GM19438 (cell line): ENCODE data around the gene CNDP2.
"Not testable (repeated sequence)": the region's sequence is repeated elsewhere in the genome, so short reads cannot be mapped to it uniquely, and the experiment has no call there.

ENCODE experiments used
- ATAC-seq: cut with Tn5 transposase; IDR thresholded peaks from one replicate; pipeline ENCODE4 v1.9.1; 2021; ENCODE audit warnings: low read depth; ENCODE audit not compliant: unreplicated experiment

CNDP2 gene

DNA sequence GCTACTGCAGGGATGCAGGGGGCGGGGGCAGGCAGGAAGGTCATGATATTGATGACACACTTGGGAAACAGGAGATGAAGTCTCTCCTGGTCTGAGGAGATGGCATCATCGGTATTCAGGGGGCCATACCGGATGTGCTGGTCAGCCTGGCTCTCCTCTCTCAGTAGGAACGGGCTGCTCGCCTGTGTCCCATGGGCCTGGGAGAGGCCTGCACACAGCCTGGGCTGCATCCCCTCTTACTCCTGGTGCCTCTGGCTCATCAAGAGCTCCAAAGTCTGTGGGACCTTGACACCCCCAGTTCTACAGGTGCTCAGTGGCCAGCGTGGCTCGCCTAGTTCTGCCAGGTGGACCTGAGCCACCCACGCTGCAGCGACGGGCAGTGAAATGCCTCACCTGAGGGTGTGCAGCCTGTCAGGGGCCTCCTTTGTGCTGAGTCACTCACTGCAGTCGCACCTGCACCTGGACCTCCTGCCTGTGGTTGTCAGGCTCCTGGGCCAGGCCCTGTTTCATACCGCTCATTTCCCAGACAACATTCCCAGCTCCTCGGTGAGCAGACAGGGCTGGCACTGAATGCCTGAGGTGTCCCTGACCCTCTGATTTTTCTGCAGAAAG is 19.6 kb downstream of the CNDP2 start:
- no peak for ATAC-seq

DNA sequence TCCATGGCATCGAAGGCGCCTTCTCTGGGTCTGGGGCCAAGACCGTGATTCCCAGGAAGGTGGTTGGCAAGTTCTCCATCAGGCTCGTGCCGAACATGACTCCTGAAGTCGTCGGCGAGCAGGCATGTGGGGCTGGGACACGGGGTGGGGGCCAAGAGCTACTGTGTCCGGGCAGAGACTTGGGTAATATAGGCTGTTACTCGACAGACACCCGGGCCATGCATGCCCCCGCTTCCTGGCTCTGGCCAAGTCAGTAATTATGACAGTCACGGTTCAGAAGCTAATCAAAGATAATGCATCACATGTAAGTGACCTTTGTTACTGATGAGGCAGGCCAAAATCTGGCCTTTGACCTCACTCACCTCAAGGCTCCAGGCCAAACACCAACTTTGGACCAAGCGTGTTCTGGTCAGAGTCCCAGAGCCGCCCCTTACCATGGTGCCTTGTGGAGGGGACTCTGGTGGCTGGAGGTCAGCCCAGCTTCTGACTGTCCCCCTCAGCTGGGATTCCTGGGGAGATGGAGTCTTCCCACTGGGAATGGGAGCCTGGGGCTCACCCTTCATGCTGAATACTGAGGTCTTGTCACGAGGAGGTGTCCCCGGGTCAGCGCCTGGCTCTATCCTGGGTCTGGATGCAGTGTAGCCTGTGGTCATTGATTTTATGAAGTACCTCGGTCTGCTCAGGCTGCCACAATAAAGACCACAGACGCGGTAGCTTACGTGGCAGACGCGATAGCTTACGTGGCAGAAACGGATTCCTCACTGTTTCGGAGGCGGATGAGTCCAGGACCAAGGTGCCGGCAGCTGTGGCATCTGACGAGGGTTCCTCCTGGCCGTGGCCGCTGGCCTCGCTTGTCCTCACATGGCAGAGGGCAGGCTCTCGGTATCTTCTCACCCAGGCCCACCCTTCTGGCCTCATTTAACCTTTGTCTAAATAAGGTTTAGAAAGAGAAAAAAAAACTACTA is 20.4 kb downstream of the CNDP2 start:
- no peak for ATAC-seq

DNA sequence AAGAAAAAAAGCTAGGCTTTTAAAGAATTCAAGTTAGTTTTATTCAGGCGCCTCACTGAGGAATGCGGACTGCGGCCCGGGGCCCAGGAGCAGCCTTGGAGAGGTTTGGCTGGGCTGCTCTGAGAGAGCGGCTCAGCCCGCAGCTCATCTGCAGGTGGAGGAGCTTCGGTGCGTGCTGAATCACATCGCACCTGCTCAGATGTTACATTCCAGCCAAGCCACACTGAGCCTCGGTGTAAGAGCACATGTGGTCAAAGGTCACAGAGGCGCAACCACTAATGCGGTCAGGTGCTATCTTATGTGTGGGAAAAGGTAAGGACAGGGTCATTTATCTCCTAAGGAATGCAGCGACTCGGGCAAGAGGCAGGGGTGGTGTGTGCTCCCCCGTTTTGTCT is 21.1 kb downstream of the CNDP2 start:
- ATAC-seq, result no peak

DNA sequence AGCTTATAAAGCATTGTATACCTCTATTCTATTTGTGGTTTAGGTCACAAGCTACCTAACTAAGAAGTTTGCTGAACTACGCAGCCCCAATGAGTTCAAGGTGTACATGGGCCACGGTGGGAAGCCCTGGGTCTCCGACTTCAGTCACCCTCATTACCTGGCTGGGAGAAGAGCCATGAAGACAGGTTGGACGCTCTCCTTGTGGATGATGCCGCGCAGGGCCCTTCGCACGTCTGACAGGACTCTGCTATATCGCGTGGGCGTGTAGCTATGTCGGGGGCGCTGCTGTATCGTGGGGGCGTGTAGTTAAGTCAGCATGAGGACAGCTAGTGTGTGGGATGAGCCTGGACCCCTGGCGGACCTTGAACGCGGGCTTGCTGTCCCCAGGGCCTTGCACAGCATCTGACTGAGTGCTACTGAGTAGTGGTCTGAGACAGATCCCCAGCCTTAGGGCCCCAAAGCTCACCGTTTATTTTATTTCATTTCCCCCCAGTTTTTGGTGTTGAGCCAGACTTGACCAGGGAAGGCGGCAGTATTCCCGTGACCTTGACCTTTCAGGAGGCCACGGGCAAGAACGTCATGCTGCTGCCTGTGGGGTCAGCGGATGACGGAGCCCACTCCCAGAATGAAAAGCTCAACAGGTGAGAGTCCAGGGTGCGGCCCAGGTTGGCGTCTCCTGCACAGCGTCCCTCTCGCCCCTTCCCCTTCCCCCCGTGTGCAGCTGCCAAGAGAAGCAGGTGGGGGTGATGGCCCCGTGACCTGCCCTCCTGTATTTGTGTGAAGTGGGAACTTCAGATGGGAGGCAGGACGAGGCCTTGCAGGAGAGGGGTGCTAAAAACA is 22.5 kb downstream of the CNDP2 start:
- ATAC-seq, result no peak

DNA sequence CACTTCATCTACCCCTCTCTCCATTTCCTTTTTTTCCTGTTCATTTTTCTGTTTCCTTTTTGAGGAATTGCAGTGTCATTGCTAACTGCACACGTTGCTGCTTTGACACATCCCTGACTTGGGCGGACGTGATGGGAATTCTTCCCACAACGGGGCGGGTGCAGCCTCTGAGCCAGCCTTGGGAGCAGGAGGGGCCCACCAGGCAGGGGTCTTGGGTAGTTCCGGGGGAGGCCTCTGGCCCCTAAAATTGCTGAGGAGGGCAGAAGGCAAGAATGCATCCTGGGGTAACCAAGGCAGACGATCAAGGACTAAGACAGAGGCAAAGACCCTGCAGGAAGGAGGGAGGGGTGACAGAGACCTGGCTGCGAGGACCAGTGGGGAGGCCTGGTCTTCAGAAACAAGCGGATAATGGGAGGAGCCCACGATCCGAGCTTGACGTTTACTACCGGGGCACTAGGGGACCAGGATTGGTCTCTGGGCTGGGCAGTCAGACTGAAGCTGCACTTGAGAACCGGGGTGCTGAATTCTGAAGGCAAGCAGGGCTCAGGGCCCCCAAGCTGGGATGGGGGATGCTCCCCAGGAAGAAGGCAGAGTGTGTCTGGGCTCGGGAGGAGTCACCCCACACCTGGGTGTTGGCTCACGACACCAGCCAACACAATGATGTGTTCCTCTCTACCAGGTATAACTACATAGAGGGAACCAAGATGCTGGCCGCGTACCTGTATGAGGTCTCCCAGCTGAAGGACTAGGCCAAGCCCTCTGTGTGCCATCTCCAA is 23.3 kb downstream of the CNDP2 start:
- ATAC-seq, result no peak

DNA sequence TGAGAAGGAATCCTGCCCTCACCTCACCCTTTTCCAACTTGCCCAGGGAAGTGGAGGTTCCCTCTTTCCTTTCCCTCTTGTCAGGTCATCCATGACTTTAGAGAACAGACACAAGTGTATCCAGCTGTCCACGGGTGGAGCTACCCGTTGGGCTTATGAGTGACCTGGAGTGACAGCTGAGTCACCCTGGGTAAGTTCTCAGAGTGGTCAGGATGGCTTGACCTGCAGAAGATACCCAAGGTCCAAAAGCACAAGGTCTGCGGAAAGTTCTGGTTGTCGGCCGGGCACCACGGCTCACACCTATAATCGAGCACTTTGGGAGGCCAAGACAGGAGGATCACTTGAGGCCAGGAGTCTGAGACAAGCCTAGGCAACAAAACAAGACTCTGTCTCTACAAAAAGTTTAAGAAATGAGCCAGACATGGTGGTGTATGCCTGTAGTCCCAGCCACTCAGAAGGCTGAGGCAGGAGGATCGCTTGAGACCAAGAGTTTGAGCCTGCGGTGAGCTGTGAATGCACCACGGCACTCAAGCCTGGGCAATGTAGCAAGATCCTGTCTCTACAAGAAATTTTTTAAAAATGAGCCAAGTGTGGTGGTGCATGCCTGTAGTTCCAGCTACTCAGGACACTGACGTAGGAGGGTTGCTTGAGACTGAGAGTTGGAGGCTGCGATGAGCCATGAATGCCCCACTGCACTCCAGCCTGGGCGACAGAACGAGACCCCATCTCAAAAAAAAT is 24.1 kb downstream of the CNDP2 start:
- ATAC-seq, result no peak

DNA sequence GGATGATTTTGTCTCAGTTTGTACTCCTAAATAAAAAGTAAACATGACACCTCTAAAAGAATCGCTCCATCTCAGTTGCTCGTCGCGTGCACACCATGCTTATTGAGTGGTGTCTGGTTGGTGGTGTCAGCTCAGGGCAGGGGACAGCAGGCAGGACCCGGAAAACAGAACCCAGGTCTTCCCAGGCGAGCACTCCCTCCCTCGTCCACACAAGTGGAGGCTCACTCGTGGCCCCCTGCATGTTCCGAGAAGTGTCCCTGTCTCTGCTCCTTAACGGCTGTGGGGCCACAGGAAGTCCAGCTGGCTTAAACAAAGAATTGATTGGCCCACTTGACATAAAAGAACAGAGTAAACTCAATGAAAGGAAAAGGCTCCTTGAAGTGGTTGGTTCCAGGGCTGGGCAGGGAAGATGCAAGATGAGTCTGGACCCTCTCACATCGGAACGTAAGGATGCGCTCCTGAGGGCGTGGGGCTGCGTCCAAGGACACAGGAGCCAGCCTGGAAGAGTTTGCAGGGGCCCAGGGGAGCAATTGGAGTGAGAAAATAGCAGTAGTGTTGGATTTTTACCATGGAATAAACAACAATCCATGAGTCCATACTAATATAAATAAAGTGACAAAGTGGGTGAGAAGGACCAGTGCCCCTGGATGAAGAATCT is 25.0 kb downstream of the CNDP2 start:
- no peak for ATAC-seq

DNA sequence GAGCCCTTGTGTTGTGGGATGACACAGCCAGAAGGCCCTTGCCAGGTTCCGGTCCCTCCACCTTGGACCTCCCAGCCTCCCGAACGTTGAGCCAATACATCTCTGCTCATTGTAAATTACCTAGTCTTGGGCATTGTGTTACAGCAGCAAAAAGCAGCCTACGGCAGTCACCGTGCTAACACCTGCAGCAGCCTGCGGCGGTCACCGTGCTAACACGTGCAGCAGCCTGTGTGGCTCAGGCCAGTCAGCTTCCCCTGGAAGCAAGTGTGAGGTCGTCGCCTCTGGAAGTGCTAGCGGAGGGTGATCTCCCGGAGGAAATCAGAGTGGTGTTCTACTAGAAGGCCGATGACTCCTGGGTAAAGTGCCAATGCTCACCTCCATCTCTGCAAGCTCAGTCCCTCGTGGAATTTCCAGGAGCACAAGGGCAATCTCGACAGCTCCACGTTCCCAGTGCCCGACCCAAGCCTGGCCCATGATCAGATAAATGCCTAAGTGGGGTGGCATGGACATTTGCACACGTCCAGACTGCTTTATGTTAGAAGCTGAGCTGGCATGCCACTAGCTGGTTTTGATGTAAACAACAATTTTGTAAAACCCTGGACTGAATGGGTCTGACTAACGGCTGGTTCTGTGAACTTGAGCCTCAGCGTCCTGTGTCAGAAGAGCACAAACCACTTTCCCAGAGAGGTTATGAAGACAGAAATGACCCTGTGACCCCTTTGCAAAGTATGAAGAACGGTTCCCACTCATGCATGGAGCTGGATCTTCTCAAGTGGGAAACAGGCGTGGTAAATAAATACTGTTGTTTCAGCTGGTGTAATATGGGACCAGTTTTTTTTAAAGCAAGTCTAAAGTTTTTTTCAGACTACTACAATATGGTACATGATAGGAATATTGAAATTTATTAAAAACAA is 26.7 kb downstream of the CNDP2 start:
- ATAC-seq, result no peak

DNA sequence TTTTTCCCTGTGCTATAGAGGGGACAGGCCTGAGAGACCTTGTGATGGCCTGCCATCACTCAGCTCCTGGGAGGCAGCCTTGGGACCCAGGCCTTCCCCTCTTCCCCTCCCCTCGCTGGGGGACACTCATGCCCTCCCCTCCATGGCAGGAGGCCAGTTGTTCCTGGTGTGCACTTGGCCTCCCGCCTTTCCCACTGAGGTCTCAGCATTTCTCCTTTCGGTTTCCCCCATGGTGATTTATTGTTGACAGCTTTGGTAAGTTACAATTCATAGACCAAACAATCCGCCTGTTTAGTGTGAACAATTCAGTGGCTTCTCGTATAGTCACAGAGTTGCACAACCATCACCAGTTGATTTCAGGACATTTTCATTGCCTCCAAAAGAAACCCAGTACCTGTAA is 27.9 kb downstream of the CNDP2 start:
- no peak for ATAC-seq

DNA sequence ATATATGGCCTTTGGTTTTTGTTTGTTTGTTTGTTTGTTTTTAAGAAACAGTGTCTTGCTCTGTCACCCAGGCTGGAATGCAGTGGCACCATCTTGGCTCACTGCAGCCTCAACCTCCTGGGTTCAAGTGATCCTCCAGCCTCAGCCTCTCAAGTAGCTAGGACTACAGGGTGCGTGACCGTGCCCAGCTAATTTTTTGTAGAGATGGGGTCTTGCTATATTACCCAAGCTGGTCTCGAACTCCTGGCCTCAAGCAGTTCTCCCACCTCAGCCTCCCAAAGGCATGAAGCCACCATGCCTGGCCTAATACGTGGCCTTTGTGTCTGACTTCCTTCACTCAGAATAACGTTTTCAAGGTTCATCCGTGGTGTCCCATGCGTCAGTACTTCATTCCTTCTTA is 28.8 kb downstream of the CNDP2 start:
- ATAC-seq, result not testable (repeated sequence)

DNA sequence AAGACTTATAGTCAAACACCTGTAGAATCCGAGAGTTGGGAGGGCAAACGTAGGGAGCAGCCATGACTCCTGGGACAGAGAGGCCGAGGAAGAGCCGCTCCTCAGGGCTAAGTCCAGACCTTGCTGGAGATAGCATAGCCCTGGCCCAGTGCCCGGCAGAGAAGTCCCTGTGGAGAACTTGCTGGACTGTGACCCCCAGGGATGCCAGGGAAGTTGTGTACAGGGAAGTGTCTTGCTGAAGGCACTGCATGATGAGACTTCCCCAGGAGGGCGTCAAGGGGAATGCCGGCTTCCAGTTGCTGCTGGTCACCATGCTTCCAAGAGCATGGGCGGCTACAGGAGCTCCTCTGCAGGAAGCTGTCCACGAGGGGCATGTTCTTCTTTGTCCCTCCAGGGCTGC is 29.6 kb downstream of the CNDP2 start:
- no peak for ATAC-seq

DNA sequence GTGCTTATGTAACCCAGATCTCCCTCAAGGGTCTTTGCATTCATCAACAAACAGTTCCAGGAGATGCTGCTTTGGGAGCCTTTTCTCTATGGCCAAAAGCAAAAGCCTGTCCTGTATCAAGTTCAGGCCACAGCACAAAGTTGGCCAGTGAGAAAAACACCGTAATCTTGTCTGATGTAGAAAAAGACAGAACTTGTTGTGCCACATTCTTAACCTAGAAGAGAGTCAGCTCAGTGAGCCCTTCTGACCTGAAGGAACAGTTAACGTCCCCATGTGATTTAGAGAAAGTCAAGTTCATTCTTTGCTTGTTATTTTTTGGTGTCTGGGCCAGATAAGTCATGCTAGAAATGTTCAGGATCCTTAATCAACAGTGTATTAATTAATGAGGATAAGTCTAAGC is 30.3 kb downstream of the CNDP2 start:
- ATAC-seq, result no peak

DNA sequence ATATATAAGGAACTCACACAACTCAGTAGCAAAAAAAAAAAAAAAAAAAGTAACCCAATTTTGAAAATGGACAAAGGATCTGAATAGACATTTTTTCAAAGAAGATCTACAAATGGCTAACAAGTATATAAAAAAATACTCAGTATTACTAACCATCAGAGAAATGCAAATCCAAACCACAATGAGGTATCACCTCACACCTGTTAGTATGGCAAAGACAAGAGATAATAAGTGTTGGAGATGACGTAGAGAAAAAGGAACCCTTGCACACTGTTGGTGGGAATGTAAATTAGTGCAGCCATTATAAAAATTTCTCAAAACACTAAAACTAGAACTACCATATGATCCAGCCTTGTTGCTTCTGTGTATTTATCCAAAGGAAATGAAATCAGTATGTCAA is 32.3 kb downstream of the CNDP2 start:
- no peak for ATAC-seq

DNA sequence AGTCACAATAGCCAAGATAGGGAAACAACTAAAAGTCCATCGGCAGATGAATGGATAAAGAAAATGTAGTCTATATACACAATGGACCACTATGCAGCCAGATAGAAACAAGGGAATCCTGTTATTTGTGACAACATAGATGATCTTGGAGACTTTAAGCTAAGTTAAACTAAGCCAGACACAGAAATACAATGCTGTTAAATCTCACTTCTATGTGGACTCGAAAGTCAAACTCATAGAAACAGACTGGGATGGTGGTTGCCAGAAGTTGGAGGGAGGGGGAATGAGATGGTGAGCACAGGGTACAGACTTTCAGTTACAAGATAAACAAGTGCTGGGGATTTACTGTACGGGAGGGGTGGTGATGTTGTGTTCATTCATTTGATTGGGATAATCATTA is 32.8 kb downstream of the CNDP2 start:
- ATAC-seq, result no peak

DNA sequence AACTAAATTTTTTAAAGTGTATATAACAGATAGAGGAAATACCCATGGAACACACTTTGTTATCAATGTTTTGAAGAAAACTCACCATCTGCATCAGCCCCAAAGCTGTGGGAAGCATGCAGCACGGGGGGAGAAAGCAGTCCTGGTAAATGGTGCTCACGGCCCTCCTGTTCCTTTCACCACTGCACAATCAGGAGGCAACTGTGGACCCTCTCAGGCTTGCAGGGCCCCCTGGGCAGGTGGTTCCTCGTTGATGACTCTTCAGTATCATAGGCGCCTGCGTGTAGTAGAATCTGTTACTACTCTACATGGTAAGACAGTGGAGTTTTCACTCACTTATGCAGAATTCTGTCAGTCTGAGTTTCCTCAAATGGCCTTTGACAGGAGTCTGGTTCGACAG is 33.2 kb downstream of the CNDP2 start:
- no peak for ATAC-seq

DNA sequence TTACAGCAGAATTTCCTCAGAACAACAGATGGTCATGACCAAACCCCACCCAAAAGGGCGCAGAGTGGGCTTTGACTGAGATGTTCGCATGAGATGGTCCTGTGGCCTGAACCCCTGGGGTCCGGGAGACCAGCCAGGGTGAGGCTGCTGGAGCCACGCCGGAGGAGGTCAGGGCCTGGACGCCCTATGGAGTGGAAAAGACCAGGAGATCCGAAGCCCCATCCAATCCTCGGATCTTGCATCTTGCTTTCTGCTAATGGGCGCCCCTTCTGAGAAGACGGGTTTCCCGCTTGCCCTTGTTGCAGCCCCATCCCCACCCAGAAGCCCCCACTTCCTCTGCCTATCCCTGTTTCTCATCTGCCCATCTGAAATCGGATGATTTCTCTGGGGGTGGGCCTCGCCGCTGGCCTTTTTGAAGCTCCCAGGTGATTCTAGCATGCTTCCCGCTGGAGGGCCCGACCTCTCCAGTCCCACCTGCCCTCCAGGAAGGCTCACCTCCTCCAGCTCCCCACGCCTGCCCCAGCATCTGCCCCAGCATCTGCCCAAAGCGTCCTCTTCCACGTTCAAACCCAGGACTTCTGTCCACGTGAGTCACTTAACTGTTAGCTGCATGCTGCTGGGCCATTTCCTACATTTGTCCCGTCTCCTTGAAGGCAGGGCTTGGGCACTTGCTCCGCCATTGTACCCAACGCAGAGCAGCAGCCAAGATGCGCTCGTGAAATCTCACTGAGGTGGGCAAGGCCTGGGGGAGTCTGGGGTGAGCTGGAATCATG is 33.8 kb downstream of the CNDP2 start:
- ATAC-seq, result no peak

DNA sequence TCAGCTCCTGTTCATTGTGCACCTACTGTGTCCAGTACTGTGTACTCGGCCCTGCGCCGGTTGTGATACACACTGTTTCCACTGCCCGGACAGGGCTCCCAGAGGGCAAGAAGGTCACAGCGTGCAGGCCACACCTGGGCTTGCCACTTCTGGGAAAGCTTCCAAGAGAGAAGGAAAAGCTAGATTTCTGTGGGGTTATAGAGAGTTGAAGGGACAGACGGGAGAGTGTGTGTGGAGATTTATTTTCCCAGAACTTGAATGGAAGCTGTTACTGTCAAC is 34.4 kb downstream of the CNDP2 start:
- ATAC-seq, result no peak

DNA sequence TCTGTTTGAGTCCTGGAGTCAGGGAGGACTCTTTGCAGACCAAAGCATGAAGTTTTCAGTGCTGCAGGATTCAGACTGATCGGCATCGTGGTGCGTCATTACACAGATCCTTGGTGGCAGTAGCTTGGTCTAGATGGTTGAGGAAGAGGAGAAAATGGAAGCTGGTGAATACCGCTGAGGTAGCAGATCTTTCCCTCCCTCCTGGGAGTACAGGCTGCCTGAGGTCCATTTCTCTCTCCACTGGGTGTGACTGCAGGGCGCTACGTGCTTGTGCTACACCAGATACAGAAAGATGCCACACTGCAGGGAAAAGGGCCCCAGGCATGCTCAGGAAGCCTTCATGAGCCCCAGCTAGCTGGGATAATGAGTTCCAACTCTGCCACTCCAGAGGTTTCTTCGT is 34.9 kb downstream of the CNDP2 start:
- ATAC-seq, result no peak
